ENCODE data around the gene OR6S1.
"Not testable (repeated sequence)": the region's sequence is repeated elsewhere in the genome, so short reads cannot be mapped to it uniquely, and the experiment has no call there.

Gene OR6S1

DNA sequence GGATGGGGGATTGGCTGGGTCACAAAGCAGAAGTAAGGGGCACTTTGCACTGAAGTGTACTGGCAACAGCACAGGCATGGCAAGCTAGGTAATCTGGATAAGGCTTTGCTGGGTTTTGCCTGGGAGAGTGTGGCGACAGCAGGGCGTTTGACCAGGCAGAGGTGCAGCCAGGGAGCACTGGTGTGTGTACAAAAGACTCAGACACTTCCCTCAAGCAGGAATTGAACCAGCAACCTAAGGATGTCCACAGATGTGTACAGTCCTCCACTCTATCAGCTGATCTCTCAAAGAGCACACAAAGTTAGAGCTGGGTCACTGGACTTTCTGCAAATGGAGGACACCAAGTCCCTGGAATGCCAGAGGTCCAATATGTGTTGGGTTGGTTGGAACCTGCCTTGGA lies 27.5 kb upstream of the OR6S1 start:
- DNase-seq, result no peak

DNA sequence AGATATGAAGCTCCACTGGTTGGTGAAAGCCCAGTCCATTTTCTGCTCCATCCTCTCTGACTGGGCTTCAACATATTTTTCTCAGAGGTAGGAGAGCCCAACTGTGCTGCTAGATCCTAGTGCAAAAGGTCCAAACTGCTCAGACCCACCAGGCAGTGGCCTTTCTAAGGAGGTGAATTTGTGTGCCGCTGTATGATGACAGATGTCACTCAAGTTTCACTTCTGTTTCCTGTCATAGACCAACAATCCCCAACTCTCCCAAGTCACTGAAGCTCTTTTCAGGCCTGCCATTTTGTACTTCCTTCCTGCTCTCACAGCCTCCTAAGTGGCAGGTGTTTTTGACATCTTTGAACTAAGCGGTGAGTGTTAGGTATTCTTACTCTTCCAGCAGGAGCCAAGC lies 26.5 kb upstream of the OR6S1 start:
- peak in 1 of 5 experiments; percentile 77 for DNase-seq

DNA sequence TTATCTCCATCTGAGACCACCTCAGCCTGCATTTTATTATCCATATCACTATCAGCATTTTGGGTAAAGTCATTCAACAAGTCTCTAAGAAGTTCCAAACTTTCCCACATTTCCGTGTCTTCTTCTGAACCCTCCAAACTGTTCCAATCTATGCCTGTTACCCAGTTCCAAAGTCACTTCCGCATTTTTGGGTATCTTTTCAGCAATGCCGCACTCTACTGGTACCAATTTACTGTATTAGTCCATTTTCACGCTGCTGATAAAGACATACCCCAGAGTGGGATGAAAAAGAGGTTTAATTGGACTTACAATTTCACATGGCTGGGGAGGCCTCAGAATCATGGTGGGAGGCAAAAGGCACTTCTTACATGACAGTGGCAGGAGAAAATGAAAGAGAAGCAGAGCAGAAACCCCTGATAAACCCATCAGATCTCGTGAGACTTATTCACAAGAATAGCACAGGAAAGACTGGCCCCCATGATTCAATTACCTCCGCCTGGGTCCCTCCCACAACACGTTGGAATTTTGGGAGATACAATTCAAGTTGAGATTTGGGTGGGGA lies 25.0 kb upstream of the OR6S1 start:
- not testable (repeated sequence) for DNase-seq

DNA sequence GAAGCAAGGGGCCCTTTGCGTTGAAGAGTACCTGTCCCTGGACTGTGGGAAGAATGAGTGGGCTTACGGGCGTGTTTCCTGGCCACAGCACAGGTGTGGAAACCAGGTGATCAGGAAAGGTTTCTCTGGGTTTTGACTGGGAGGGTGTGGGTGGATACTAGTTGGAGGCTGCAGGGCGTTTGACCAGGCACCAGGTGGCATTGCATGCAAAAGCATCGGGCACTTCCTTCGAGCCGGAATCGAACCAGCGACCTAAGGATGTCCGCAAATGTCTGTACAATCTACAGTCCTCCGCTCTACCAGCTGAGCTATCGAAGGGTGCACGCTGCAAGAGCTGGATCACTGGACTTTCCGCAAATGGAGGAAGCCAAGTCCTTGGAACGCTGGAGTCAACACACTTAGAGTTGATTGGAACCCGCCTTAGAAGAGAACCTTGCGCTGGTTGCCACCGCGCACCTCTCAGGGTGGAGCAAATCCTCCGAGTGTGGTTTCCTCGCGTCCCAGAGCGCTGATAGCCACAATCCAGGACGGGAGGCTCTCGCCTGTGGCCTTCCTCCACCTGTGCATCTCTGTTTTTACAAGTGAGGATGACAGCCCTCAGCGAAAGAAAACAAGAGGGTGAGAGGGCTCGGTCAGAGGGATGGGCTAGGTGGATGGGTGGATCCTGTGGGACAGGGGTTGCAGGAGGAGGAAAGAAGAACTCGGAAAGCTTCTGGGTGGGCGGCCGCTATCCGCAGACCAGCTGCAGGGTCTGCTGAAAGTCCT lies 21.7 kb upstream of the OR6S1 start:
- peak; percentile 37 to 89 (median 64) for DNase-seq

DNA sequence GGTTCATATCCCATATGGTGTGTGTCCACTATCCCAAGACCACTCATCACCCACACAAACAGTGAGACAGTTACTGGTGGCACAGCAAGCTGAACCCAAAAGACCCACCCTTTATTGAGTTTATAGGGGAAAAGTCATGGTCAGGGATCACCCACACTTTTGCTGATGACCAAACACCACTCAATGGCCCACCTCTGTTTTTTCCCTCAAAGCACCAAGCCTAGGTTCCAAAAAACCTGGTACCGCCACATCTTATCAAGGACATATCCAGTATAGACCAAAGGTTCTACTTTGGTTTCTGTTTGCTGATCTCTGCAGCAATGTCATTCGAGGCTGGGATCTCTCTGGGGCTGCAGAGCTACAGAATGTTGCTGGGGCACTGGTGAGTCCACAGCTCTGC lies 19.7 kb upstream of the OR6S1 start:
- DNase-seq, result no peak

DNA sequence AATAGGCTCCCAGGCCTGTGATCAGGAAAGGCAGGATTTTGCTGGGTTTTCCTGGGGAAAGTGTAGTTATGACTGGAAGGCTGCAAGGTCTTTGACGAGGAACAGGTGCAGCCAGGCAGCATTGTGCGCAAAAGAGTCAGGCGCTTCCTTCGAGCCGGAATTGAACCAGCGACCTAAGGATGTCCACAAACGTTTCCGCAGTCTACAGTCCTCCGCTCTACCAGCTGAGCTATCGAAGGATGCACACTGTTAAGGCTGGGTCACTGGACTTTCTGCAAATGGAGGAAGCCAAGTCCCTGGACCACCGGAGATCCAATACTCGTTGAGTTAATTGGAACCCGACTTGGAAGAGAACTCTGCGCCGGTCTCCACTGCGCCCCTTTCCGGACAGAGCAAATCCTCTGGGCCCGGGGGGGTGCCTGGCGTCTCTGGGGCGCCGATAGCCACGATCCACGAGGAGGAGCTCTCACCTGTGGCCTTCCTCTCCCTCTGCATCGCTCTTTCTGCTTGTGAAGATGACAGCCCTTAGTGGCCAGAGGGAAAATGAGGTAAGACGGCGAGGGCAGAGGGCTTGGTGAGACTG lies 18.4 kb upstream of the OR6S1 start:
- DNase-seq, result no peak

DNA sequence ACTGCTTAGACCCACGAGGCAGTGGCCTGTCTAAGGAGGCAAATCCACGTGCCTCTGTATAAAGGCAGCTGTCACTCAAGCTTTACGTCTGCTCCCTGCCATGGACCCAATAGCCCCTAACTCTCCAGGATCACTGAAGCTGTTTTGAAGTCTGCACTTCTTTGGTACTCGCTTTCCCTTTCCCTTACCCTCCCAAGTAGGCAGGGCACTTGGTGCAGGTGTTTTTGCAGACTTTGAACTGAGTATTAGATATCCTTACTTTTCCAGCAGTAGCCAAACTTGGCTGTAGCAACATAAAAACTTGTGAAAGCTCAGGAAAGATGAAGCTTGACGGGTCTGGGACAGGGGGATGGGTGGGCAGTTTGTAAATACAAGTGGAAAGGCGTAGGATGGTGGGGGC lies 17.8 kb upstream of the OR6S1 start:
- DNase-seq, result no peak

DNA sequence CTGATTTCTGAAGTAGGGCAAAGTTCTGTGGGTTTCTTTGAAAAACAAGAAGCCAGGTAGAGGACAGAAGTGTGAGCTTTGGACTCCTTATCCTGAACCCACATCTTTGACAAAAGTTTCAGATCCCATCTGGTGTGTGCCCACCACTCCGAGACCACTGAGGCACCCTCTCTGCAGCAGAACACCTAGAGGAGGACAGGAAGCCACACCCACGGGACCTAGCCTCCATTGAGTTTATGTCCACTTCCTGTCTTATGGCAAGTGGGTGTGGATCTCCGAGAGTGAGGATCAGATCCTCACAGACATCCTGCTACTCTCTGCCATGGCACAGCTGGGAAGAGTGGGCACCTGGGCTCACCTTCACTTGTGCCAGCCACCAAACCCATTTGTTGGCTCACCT lies 16.8 kb upstream of the OR6S1 start:
- no peak for DNase-seq

DNA sequence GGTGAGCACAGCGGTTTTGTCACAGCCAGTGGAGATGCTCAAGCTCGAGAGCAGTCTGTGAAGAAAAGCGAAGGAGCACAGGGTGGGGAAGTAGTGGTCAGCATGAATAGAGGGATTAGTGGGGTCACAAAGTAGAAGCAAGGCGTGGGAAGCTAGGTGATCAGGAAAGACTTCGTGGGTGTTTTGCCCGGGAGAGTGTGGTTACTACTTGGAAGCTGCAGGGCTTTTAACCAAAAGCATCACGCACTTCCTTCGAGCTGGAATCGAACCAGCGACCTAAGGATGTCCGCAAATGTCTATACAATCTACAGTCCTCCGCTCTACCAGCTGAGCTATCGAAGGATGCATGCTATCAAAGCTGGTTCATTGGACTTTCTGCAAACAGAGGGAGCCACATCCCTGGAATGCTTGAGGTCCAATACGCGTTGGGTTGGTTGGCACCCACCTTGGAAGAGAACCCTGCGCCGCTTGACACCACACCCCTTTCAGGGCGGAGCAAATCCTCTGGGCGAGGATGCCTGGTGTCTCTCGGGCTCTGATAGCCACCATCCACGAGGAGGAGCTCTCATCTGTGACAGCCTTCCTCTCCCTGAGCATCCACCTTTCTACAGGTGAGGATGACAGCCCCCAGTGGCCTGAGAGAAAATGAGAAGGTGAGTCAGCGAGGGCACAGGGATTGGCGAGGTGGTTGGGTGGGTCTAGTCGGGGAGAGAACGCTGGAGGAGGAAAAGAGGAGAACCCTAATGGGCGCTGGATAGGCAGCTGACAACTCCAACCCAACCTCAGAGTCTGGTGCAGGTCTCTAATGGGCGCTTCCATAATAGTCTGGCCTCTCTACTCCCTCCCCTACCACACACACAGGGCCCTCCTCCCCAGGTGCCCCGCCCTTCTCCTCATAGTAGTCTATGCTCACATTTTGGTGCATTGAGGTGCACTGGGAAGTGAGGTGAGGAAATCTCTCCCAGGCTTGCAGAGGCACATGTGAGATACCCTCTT lies 16.0 kb upstream of the OR6S1 start:
- DNase-seq, result peak in 1 of 5 experiments; percentile 27

DNA sequence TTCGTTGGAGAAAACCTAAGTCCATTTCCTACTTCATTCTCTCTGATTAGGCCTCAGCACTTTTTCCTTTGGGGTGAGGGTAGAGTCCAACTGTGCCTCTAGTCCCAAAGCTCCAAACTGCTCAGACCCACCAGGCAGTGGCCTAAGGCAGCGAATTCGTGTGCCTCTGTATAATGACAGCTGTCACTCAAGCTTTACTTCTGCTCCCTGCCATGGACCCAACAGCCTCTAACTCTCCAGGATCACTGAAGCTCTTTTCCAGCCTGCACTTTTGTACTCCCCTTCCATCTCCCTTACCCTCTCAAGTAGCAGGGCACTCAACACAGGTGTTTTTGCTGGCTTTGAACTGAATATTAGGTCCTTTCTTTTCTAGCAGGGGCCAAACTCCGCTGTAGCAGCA lies 14.8 kb upstream of the OR6S1 start:
- DNase-seq, result no peak

DNA sequence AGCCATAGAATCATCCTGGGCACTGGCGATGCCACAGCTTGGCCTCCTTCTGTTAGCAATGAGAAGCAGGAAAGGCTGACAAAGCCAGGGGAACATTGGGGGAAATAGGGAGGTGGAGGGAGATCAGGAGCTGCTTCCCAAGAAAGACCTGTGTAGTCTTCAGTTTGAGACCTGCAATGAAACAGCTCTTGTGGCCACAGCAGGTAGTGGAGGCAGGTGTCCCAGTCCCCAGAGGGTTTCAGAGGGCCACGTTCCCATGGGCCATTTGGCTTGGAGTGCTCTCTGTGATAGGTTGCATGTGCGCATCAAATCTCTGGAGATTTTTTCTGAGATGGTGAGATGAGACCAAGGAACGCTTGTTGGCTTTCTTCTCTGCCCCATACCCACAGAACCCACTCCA lies 14.4 kb upstream of the OR6S1 start:
- no peak for DNase-seq

DNA sequence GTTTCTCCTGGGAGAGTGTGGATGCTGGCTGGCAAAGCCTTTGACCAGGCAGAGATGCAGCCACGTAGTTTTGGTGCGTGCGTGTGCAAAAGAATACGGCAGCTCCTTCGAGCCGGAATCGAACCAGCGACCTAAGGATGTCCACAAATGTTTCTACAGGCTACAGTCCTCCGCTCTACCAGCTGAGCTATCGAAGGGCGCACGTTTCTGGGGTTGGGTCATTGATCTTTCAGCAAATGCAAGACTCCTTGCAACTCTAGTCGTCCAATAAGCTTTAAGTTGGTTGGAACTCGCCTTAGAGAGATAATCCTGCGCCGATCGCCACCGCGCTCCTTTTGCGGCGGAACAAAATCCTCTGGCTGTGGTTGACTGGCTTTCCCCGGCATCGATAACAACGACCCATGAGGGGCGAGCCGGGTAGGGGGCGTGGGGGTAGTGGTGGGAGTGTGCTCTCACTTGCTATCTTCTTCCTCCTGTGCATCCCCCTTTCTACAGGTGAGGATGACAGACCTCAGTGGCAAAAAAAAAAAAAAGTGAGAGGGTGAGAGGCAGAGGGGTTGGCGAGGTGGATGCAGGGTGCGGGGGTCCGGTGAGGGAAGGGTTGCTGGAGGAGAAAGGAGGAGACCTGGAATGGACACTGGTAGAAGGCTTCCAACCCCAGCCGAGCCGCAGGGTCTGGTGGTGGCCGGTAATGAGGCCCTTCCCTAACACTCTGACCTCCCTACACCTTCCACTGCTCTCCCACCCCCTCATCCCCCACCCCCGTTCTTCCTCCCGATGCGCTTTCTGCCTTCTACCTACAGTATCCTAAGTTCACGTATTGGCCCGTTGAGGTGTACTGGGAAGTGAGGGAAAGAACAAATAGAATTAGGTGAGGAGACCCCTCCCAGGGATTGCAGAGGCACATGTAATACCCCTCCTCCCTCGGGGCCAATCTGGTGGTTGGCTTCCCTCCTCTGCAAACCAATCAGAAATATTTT lies 11.8 kb upstream of the OR6S1 start:
- DNase-seq, result peak in 3 of 5 experiments; percentile 19 to 75 (median 31)

DNA sequence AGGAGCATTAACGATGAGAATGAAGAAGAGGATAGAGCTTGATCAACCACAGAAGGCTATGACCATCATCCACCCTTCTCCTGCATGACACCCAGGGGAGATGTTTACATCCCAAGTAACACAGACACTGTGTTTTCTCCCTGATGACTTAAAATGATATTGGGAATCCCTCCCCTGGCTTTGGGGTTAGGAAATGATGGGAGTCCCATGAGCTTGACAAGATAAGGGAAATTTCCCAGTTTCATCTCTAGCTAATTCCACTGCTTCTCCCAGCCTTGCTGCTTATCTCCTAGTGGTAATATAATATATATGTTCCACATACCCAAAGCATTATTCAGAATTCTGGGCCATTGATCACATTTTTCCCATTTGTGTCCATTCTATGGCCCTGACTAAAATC lies 4.0 kb upstream of the OR6S1 start:
- no peak for DNase-seq

DNA sequence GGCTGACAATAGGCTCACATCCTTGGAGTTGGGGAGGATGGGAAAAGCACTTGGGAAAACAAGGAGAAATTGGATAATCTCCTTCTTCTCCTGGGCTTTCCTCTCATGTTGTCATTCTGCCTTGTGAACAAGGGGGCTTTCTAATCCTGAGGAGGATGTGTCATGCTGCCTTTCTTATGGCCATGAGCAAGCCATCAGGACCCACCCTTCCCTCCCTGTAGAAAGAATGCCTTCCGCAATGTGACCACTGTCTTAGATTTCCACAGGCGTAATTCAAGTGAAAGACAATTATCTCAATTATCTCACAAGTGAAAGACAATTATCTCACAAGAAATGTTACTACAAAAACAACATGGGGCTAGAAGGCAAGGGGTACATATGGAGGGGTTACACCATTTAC lies 3.0 kb upstream of the OR6S1 start:
- DNase-seq, result no peak

DNA sequence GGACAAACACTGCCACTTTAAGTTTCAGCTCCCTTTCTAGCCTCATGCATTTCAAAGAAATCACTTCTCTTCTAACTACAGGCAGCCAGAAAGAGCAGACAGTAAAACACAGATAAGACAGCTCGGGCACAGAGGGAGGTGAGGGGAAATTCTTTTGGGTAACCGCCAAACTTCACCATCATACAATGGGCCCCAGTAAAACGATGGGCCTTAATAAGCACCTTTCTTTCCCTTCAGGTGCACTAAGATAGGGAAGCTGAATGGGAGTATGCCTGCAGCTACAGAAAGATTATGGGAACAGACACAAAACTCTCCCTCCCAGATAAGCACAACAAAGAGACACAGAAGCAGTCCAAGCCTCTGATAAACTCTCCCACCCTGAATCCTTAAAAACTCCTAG lies 1.3 kb upstream of the OR6S1 start:
- not testable (repeated sequence) for DNase-seq

DNA sequence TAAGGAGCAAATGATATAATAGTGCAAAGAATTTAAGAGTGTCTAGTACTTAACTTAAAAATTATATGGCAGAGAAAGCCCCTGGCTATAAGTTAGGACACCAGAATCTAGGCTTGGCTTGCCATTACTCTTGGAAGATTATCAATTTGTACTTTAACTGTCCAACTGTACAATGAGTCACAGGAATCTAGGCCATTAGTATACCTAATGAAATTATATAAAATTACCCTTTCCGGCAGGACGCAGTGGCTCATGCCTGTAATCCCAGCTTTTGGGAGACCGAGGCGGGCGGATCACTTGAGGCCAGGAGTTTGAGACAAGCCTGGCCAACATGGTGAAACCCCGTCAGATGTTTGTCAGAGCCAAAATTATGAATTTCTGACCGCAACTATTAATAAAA lies 691 bp upstream of the OR6S1 start:
- DNase-seq, result no peak

DNA sequence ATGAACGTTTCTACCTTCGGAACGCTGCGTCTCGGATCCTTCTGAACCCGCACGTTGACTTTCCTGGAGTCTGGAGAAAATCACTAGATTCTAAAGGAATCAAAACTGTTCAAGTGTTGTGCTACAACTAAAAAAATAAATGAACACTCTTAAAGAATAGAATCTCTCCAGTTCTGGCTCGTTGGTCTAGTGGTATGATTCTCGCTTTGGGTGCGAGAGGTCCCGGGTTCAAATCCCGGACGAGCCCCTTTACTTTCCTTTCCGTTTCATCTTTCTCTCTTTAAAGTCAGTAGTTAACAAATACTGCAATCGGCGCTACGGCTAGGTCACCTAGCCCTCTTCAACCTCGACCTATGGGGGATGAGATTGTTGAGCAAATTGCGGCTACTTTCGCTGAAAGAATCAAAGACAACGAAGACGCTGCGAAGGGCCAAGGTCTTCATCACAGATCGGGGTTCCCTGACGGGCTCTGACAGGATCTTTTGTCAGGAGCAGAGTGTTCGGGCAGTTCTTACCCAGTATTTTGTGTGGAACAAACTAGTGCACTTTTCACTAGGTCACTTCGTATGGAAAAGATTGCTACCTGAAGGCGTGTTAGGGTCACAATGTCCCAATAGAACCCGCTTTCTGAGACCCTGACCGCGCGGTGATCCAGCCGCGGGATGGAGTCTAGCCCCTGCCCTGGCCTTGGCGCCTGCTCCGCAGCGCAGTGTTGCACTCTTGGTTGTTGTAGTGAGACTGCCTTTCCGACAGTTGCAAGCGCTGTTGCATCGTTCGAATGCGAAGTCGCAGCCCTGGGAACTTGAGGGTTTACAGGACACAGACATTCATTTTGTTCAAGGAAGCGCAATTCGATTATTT lies 8.4 kb downstream of the OR6S1 start:
- peak in 4 of 5 experiments; percentile 24 to 59 (median 46) for DNase-seq

DNA sequence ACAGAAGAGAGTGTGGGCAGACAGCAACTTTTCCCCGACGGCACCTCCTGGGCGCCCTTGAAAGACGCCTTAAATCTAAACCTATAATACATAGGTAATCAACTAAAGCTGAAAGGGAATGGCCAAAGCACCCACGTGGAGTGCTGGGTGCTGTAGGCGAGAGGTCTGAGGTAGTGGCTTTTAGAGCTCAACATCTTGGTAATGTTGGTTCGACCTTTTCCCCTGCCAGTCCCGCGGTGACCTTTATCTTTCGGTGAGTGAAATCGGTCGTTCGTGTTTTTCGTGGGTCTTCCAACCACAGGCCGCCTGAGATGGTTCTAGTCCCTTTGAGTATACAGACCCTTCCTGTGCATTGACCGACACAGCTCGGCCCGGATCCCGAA lies 9.1 kb downstream of the OR6S1 start:
- DNase-seq, result no peak

DNA sequence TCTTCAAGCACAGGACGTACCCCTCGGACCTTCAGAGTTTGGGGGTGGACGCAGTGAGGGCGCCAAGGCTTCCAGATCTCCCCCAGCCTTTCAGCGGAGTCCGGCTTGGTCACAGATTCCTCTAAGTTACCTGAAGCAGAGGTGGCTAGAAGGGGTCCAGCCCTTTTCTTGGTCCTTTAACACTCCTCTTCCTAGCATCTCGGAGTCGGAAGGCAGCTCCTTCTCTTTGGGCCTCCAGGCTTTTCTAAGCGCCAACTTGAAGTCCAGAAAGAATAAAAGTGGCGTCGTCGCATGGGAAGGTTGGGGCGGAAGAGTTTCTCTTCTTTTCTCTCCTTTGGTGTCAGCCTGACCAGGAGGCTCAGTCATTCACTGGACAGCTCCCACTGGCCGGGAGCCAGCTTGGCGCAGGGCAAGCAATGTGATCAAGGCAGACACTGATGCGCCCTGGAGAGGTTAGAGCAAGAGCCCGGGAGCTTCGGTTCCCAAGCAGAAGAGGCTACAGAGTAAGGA lies 9.6 kb downstream of the OR6S1 start:
- DNase-seq, result no peak

DNA sequence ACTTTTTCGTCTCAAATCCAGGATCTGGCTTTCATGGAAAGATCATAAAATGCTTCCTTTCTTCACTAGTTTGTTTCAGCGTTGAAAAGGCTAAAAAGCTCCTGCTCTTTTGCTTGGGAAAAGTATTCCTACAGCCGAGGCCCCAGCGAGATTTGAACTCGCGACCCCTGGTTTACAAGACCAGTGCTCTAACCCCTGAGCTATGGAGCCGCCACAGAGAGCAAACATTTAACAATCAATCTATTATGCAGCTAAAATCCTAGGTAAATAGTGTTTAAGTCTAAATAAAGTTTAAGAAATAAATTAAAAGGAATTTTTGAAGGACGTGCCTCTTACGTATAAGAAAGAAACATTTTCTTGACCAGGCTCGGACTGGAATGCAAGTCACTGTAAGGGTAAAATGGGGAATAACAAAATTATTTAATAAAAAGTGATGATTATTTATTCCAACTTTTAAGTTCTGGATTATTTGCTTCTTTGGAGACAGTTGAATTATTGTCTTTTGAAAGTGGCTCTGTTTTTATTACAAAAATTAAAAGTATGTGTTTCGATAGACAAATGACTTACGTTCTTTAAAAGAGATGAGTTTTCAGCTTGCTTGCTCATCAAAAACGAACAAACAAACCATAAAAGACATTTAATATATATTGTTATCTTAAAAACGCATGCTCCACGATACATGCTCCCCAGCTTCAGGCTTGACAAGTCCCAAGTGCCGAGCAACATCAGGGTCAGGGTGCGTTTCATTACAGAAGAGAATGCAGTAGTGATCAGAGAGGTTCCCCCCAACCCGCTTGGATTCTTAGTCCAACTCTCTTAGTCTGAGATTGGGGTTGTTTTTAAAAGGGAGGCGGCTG lies 10.2 kb downstream of the OR6S1 start:
- DNase-seq, result peak in 2 of 5 experiments; percentile 39 to 45

Measured in T-helper 2 cell (primary cell).